OCI-LY3 (cell line): ENCODE measurements around the gene USP30.

Experiments used
- H2AFZ ChIP-seq: fragments of 200-600, 300-600 bp; shearing (Covaris generic); 2 replicates; pipeline ENCODE4 v1.6.0; 2014; ENCODE audit warnings: antibody characterized with exemption, low read depth, low read length
- H3K27ac ChIP-seq: fragments of 200-600, 300-600 bp; sonication (generic); 2 replicates; pipeline ENCODE4 v1.5.1; 2014; ENCODE audit warnings: mild to moderate bottlenecking, low read length, moderate library complexity, mixed read lengths
- H3K27me3 ChIP-seq: fragments of 200-600, 300-600 bp; sonication (generic); 2 replicates; pipeline ENCODE4 v1.6.1; 2014; ENCODE audit warnings: low read depth, low read length, mixed read lengths
- H3K36me3 ChIP-seq: fragments of 200-600, 300-600 bp; sonication (generic); replicated peaks from 2 replicates; pipeline ENCODE3; 2014; ENCODE audit warnings: low read depth, low read length, mixed read lengths
- H3K4me1 ChIP-seq: fragments of 300-600, 200-600 bp; sonication (generic); 2 replicates; pipeline ENCODE4 v1.6.1; 2014; ENCODE audit warnings: low read length, mixed read lengths
- H3K4me2 ChIP-seq: fragments of 200-600, 300-600 bp; sonication (generic); 2 replicates; pipeline ENCODE4 v1.6.1; 2014; ENCODE audit warnings: low read length, mixed read lengths
- H3K4me3 ChIP-seq: fragments of 300-600, 200-600 bp; sonication (generic); 2 replicates; pipeline ENCODE4 v1.5.1; 2014; ENCODE audit warnings: antibody characterized with exemption, mild to moderate bottlenecking, low read length, moderate library complexity
- H3K79me2 ChIP-seq: fragments of 300-600, 200-600 bp; shearing (Covaris generic); 2 replicates; pipeline ENCODE4 v1.6.1; 2014; ENCODE audit warnings: mild to moderate bottlenecking, low read length, mixed read lengths
- H3K9ac ChIP-seq: fragments of 300-600, 200-600 bp; shearing (Covaris generic); 2 replicates; pipeline ENCODE4 v1.6.0; 2014; ENCODE audit warnings: mild to moderate bottlenecking, low read length, moderate library complexity
- H3K9me3 ChIP-seq: fragments of 200-600, 300-600 bp; shearing (Covaris generic); 2 replicates; pipeline ENCODE4 v1.6.1; 2014; ENCODE audit warnings: low read length, mixed read lengths; ENCODE audit not compliant: insufficient read depth
- H4K20me1 ChIP-seq: fragments of 200-600, 300-600 bp; sonication (generic); 2 replicates; pipeline ENCODE4 v1.6.1; 2016; ENCODE audit warnings: low read length, mixed read lengths; ENCODE audit not compliant: insufficient read depth
- EZH2phosphoT487 ChIP-seq: fragments of 200-600 bp; shearing (Covaris generic); IDR thresholded peaks from 2 replicates; pipeline ENCODE4 v1.6.1; 2018; ENCODE audit warnings: antibody characterized with exemption, mixed run types, low read depth
- TF ChIP-seq, protein P1 (sequence below): fragments of 200-600, 300-600 bp; sonication (generic); IDR thresholded peaks from 2 replicates; pipeline ENCODE4 v1.5.1; 2014; ENCODE audit warnings: antibody characterized with exemption, low read length, low read depth

Gene USP30

DNA sequence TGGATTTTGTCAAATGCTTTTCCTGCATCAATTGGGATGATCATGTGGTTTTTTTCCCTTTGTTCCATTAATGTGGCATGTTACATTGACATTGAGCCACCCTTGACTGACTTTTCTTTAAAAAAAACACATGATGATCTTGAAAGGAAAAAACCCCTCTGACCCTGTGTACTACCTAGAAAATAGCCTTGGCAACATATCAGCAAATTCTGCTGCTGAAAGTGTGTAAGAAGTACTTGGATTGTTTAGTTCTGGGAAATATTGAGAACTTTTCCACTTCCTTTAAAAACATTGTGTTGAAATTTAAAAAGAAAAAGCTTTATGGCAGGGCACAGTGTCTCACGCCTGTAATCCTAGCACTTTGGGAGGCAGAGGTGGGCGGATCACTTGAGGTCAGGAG, 84.7 kb downstream of the USP30 start:
- H3K36me3 ChIP-seq, result no peaks in the 10 kb centered on the region
- H3K9me3 ChIP-seq, result no peaks in the 10 kb centered on the region
- H3K9ac ChIP-seq, result no peak overlapping the region
- no peaks in the 10 kb centered on the region for H3K4me1 ChIP-seq
- H3K27ac ChIP-seq, result no peak overlapping the region
- no peak overlapping the region for H3K4me2 ChIP-seq
- peaks cover 33% of the 10 kb centered on the region for H3K27me3 ChIP-seq
- no peaks in the 10 kb centered on the region for H4K20me1 ChIP-seq
- no peaks in the 10 kb centered on the region for H3K79me2 ChIP-seq
- H2AFZ ChIP-seq, result no peak overlapping the region
- no peak overlapping the region for H3K4me3 ChIP-seq
- no peak for TF ChIP-seq EZH2phosphoT487
- TF ChIP-seq, protein P1, sequence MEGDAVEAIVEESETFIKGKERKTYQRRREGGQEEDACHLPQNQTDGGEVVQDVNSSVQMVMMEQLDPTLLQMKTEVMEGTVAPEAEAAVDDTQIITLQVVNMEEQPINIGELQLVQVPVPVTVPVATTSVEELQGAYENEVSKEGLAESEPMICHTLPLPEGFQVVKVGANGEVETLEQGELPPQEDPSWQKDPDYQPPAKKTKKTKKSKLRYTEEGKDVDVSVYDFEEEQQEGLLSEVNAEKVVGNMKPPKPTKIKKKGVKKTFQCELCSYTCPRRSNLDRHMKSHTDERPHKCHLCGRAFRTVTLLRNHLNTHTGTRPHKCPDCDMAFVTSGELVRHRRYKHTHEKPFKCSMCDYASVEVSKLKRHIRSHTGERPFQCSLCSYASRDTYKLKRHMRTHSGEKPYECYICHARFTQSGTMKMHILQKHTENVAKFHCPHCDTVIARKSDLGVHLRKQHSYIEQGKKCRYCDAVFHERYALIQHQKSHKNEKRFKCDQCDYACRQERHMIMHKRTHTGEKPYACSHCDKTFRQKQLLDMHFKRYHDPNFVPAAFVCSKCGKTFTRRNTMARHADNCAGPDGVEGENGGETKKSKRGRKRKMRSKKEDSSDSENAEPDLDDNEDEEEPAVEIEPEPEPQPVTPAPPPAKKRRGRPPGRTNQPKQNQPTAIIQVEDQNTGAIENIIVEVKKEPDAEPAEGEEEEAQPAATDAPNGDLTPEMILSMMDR, result no peak
